Astrocyte (in vitro differentiated cells and primary cell): ENCODE results near the gene TOP3B. TPM values are rescaled to one million over a fixed set of nuclear protein-coding genes. Genes with fewer than 3 reads are reported as not detected.

Source experiments
- DNase-seq: peaks from one replicate; pipeline ENCODE4 v3.0.0-alpha.2; 2010; ENCODE audit warnings: low read depth
- FAIRE-seq: peaks from 2 replicates; lab custom pipeline; 2011; peaks lifted over from hg19 to GRCh38; lab: Jason Lieb, UNC
- H2AFZ ChIP-seq: 2 replicates; pipeline ENCODE4 v1.6.0; 2012; ENCODE audit warnings: low read depth, low read length, inconsistent platforms
- H3K27ac ChIP-seq: 2 replicates; pipeline ENCODE4 v1.5.1; 2011; ENCODE audit warnings: low read depth, low read length, inconsistent platforms
- H3K27me3 ChIP-seq: 2 replicates; pipeline ENCODE4 v1.6.0; 2011; ENCODE audit warnings: low read length, inconsistent platforms; ENCODE audit not compliant: insufficient read depth
- H3K36me3 ChIP-seq: 2 replicates; pipeline ENCODE4 v1.5.1; 2011; ENCODE audit warnings: low read length, inconsistent platforms; ENCODE audit not compliant: insufficient read depth
- H3K4me1 ChIP-seq: 2 replicates; pipeline ENCODE4 v1.5.1; 2011; ENCODE audit warnings: low read length, inconsistent platforms; ENCODE audit not compliant: insufficient read depth
- H3K4me2 ChIP-seq: 2 replicates; pipeline ENCODE4 v1.6.0; 2012; ENCODE audit warnings: low read length, inconsistent platforms
- H3K4me3 ChIP-seq: 2 replicates; pipeline ENCODE4 v1.5.1; 2011; ENCODE audit warnings: low read depth, mild to moderate bottlenecking, low read length, inconsistent platforms; ENCODE audit not compliant: insufficient read depth
- H3K79me2 ChIP-seq: 2 replicates; pipeline ENCODE4 v1.6.0; 2012; ENCODE audit warnings: mild to moderate bottlenecking, low read length, inconsistent platforms; ENCODE audit not compliant: insufficient read depth
- H3K9ac ChIP-seq: 2 replicates; pipeline ENCODE4 v1.6.0; 2012; ENCODE audit warnings: mild to moderate bottlenecking, low read length, inconsistent platforms
- H3K9me3 ChIP-seq: 2 replicates; pipeline ENCODE4 v1.5.1; 2012; ENCODE audit warnings: low read depth, mild to moderate bottlenecking, low read length, inconsistent platforms; ENCODE audit not compliant: insufficient read depth
- H4K20me1 ChIP-seq: 2 replicates; pipeline ENCODE4 v1.6.0; 2012; ENCODE audit warnings: low read length, inconsistent platforms; ENCODE audit not compliant: insufficient read depth
- H3K27ac Mint-ChIP-seq: one replicate; pipeline ENCODE4 v1.8.0; 2021; ENCODE audit warnings: mild to moderate bottlenecking, mixed read lengths; ENCODE audit not compliant: unreplicated experiment
- H3K27me3 Mint-ChIP-seq: one replicate; pipeline ENCODE4 v1.8.0; 2021; ENCODE audit warnings: low read depth, mixed read lengths; ENCODE audit not compliant: unreplicated experiment
- H3K36me3 Mint-ChIP-seq: one replicate; pipeline ENCODE4 v1.8.0; 2021; ENCODE audit warnings: low read depth, mixed read lengths; ENCODE audit not compliant: unreplicated experiment
- H3K4me1 Mint-ChIP-seq: one replicate; pipeline ENCODE4 v1.8.0; 2021; ENCODE audit warnings: low read depth, mixed read lengths; ENCODE audit not compliant: unreplicated experiment
- H3K4me3 Mint-ChIP-seq: one replicate; pipeline ENCODE4 v1.8.0; 2021; ENCODE audit warnings: mild to moderate bottlenecking, moderate library complexity, mixed read lengths; ENCODE audit not compliant: unreplicated experiment
- H3K9me3 Mint-ChIP-seq: one replicate; pipeline ENCODE4 v1.8.0; 2021; ENCODE audit warnings: mild to moderate bottlenecking, mixed read lengths; ENCODE audit not compliant: unreplicated experiment
- CTCF ChIP-seq: IDR thresholded peaks from 2 replicates; pipeline ENCODE4 v1.5.1; 2011; ENCODE audit warnings: low read depth, mild to moderate bottlenecking, inconsistent platforms, low read length, moderate library complexity; ENCODE audit not compliant: insufficient read depth
- EZH2 ChIP-seq: IDR thresholded peaks from 2 replicates; pipeline ENCODE4 v1.6.1; 2012; ENCODE audit warnings: mild to moderate bottlenecking, low read length, inconsistent platforms; ENCODE audit not compliant: insufficient read depth
- total RNA-seq: library from RNA; stranded (reverse); gene quantifications from 2 replicates; pipeline ENCODE4 v1.2.1, GENCODE V29; 2021

The TOP3B gene
- total RNA-seq, 1 donor from 2014 or later, result 37.3 TPM

GRCh38 chr22:21992593-21993237, 10.1 kb upstream of the TOP3B start:
- TF ChIP-seq CTCF (no peak), EZH2 (no peak)
- Mint-ChIP-seq H3K27ac (no peak overlapping the region), H3K36me3 (peaks cover 3% of the 10 kb centered on the region), H3K9me3 (no peaks in the 10 kb centered on the region), H3K4me3 (no peak overlapping the region), H3K4me1 (no peaks in the 10 kb centered on the region), H3K27me3 (peaks cover 71% of the 10 kb centered on the region)
- H4K20me1 ChIP-seq, result no peaks in the 10 kb centered on the region
- H3K79me2 ChIP-seq, result no peaks in the 10 kb centered on the region
- H3K9ac ChIP-seq, result no peak overlapping the region
- no peak overlapping the region for H2AFZ ChIP-seq
- H3K36me3 ChIP-seq, result no peaks in the 10 kb centered on the region
- no peak overlapping the region for H3K27ac ChIP-seq
- H3K4me3 ChIP-seq, result no peak overlapping the region
- H3K9me3 ChIP-seq, result no peaks in the 10 kb centered on the region
- DNase-seq (no peak), FAIRE-seq (no peak)
- H3K4me2 ChIP-seq, result no peak overlapping the region
- no peaks in the 10 kb centered on the region for H3K4me1 ChIP-seq
- H3K27me3 ChIP-seq, result peaks cover 15% of the 10 kb centered on the region

GRCh38 chr22:21991774-21992173, 9.2 kb upstream of the TOP3B start:
- H3K79me2 ChIP-seq, result no peaks in the 10 kb centered on the region
- H3K27ac ChIP-seq, result no peak overlapping the region
- no peaks in the 10 kb centered on the region for H3K4me1 ChIP-seq
- FAIRE-seq, result no peak
- Mint-ChIP-seq H3K4me1 (no peaks in the 10 kb centered on the region), H3K27ac (no peak overlapping the region), H3K4me3 (no peak overlapping the region), H3K36me3 (peaks cover 3% of the 10 kb centered on the region), H3K27me3 (peaks cover 67% of the 10 kb centered on the region), H3K9me3 (no peaks in the 10 kb centered on the region)
- H2AFZ ChIP-seq, result no peak overlapping the region
- H3K36me3 ChIP-seq, result no peaks in the 10 kb centered on the region
- TF ChIP-seq CTCF (no peak), EZH2 (no peak)
- H3K4me2 ChIP-seq, result no peak overlapping the region
- H3K27me3 ChIP-seq, result peaks cover 14% of the 10 kb centered on the region
- H3K9me3 ChIP-seq, result no peaks in the 10 kb centered on the region
- H4K20me1 ChIP-seq, result no peaks in the 10 kb centered on the region
- H3K4me3 ChIP-seq, result no peak overlapping the region
- no peak for DNase-seq
- H3K9ac ChIP-seq, result no peak overlapping the region

GRCh38 chr22:21991304-21991596, 8.7 kb upstream of the TOP3B start:
- no peak for TF ChIP-seq EZH2
- H3K27me3 Mint-ChIP-seq, result peaks cover 67% of the 10 kb centered on the region
- H3K4me3 ChIP-seq, result no peak overlapping the region
- no peaks in the 10 kb centered on the region for H3K4me1 ChIP-seq
- H3K27me3 ChIP-seq, result peaks cover 14% of the 10 kb centered on the region
- no peaks in the 10 kb centered on the region for H3K9me3 Mint-ChIP-seq
- no peak for DNase-seq
- H3K36me3 Mint-ChIP-seq, result peaks cover 3% of the 10 kb centered on the region
- no peak overlapping the region for H2AFZ ChIP-seq
- FAIRE-seq, result no peak
- H3K79me2 ChIP-seq, result no peaks in the 10 kb centered on the region
- H3K9me3 ChIP-seq, result no peaks in the 10 kb centered on the region
- H3K4me1 Mint-ChIP-seq, result no peaks in the 10 kb centered on the region
- no peak overlapping the region for H3K4me2 ChIP-seq
- H3K27ac Mint-ChIP-seq, result no peak overlapping the region
- H3K27ac ChIP-seq, result no peak overlapping the region
- no peaks in the 10 kb centered on the region for H3K36me3 ChIP-seq
- H4K20me1 ChIP-seq, result no peaks in the 10 kb centered on the region
- no peak overlapping the region for H3K4me3 Mint-ChIP-seq
- H3K9ac ChIP-seq, result no peak overlapping the region
